Liver (tissue), 9 donors: ENCODE results near the gene MIOX. TPM values are rescaled to one million over a fixed set of nuclear protein-coding genes. Genes with fewer than 3 reads are reported as not detected.

Experiments used
- DNase-seq: peaks from one replicate; pipeline ENCODE4 v3.0.0-alpha.2; 2017; ENCODE audit warnings: low spot score
- H3K27ac ChIP-seq, 2 donors: one replicate each; pipeline ENCODE4 v1.7.0; 2013; ENCODE audit warnings: inconsistent platforms in 2 of 2, low read length in 2 of 2, control low read depth in 1 of 2, low read depth in 1 of 2, mild to moderate bottlenecking in 1 of 2
- H3K27me3 ChIP-seq, 4 donors: one replicate each; pipeline versions ENCODE4 v1.6.1 to v1.7.0; 2013; ENCODE audit warnings: low read length in 3 of 4, inconsistent platforms in 1 of 4, mild to moderate bottlenecking in 1 of 4, moderate library complexity in 1 of 4; ENCODE audit not compliant: control insufficient read depth in 4 of 4, insufficient read depth in 4 of 4
- H3K36me3 ChIP-seq, 4 donors: one replicate each; pipeline versions ENCODE4 v1.6.1 to v1.7.0; 2013; ENCODE audit warnings: low read length in 3 of 4, mild to moderate bottlenecking in 3 of 4, low read depth in 1 of 4, moderate library complexity in 1 of 4; ENCODE audit not compliant: control insufficient read depth in 4 of 4, insufficient read depth in 3 of 4
- H3K4me1 ChIP-seq, 4 donors: one replicate each; pipeline versions ENCODE4 v1.6.1 to v1.7.0; 2013; ENCODE audit warnings: low read length in 3 of 4, mild to moderate bottlenecking in 3 of 4, moderate library complexity in 1 of 4; ENCODE audit not compliant: control insufficient read depth in 4 of 4, insufficient read depth in 4 of 4
- H3K4me3 ChIP-seq, 3 donors: one replicate each; pipeline versions ENCODE4 v1.6.1 to v1.7.0; 2013; ENCODE audit warnings: low read length in 3 of 3, control low read depth in 1 of 3, low read depth in 1 of 3, mild to moderate bottlenecking in 1 of 3
- H3K9ac ChIP-seq, 2 donors: one replicate each; pipeline ENCODE4 v1.7.0; 2013; ENCODE audit warnings: low read length in 2 of 2, mild to moderate bottlenecking in 2 of 2, moderate library complexity in 2 of 2, control low read depth in 1 of 2, low read depth in 1 of 2
- H3K9me3 ChIP-seq, 4 donors: one replicate each; pipeline versions ENCODE4 v1.6.1 to v1.7.0; 2013; ENCODE audit warnings: low read length in 3 of 4; ENCODE audit not compliant: control insufficient read depth in 4 of 4
- ATF3 ChIP-seq: IDR thresholded peaks from 2 replicates; pipeline ENCODE4 v1.6.1; 2016; ENCODE audit warnings: antibody characterized with exemption
- CTCF ChIP-seq: fragments of 150-350 bp; IDR thresholded peaks from 2 replicates; pipeline ENCODE4 v1.5.1; 2017; ENCODE audit warnings: improper control_type of control experiment, low read depth, low read length; ENCODE audit not compliant: missing input control
- EGR1 ChIP-seq, 2 donors: IDR thresholded peaks; 2 replicates each; pipeline ENCODE4 v1.6.1; 2016 to 2018; ENCODE audit warnings: antibody characterized with exemption in 2 of 2, low read depth in 2 of 2
- FOXA1 ChIP-seq: IDR thresholded peaks from 2 replicates; pipeline ENCODE4 v1.6.1; 2016; ENCODE audit warnings: antibody characterized with exemption
- FOXA2 ChIP-seq: IDR thresholded peaks from 2 replicates; pipeline ENCODE4 v1.6.1; 2016; ENCODE audit warnings: antibody characterized with exemption
- GABPA ChIP-seq, 2 donors: IDR thresholded peaks in 1 of 2; conservative IDR thresholded peaks in 1 of 2; 2 replicates each; pipeline ENCODE4 v1.6.1; 2016; ENCODE audit warnings: antibody characterized with exemption in 2 of 2, mild to moderate bottlenecking in 1 of 2, moderate library complexity in 1 of 2
- HNF4A ChIP-seq, 2 donors: conservative IDR thresholded peaks; 2 replicates each; pipeline ENCODE4 v1.6.1; 2016; ENCODE audit warnings: antibody characterized with exemption in 2 of 2, mild to moderate bottlenecking in 2 of 2
- HNF4G ChIP-seq: IDR thresholded peaks from 2 replicates; pipeline ENCODE4 v1.6.1; 2016; ENCODE audit warnings: antibody characterized with exemption
- JUND ChIP-seq, 2 donors: IDR thresholded peaks; 2 replicates each; pipeline ENCODE4 v1.6.1; 2016; ENCODE audit warnings: antibody characterized with exemption in 2 of 2
- MAX ChIP-seq: IDR thresholded peaks from 2 replicates; pipeline ENCODE4 v1.6.1; 2016; ENCODE audit warnings: antibody characterized with exemption
- RAD21 ChIP-seq, 2 donors: IDR thresholded peaks; 2 replicates each; pipeline ENCODE4 v1.6.1; 2016; ENCODE audit warnings: antibody characterized with exemption in 2 of 2, mild to moderate bottlenecking in 2 of 2
- RXRA ChIP-seq, 2 donors: IDR thresholded peaks; 2 replicates each; pipeline ENCODE4 v1.6.1; 2017 to 2018; ENCODE audit warnings: antibody characterized with exemption in 2 of 2, mild to moderate bottlenecking in 1 of 2
- TAF1 ChIP-seq: conservative IDR thresholded peaks from 2 replicates; pipeline ENCODE4 v1.6.1; 2016; ENCODE audit warnings: antibody characterized with exemption, mild to moderate bottlenecking
- YY1 ChIP-seq: IDR thresholded peaks from 2 replicates; pipeline ENCODE4 v1.6.1; 2016; ENCODE audit warnings: antibody characterized with exemption, mild to moderate bottlenecking
- ZBTB33 ChIP-seq: IDR thresholded peaks from 2 replicates; pipeline ENCODE4 v1.6.1; 2016; ENCODE audit warnings: antibody characterized with exemption
- WGBS: extraction: QIAGEN DNeasy Blood & Tissue Kit; methylation state at CpG from one replicate; pipeline ENCODE4 v1.1.7; 2013; 5-methylcytosine and 5-hydroxymethylcytosine counted together
- polyA plus RNA-seq, 2 donors: library from polyadenylated mRNA; stranded (reverse) in 1 of 2; unstranded in 1 of 2; fragments of 200-250 nt in 1 of 2; fragments of >200 nt in 1 of 2; fragmentation: Nextera tagmentation in 1 of 2; extraction: Ambion mirVana in 1 of 2; gene quantifications; one replicate each; pipeline versions ENCODE4 v1.2.1 to v1.2.3, GENCODE V29; 2013 to 2015
- total RNA-seq, 2 donors: library from RNA; depleted of rRNA; stranded (reverse); fragments of >200 nt; gene quantifications; one replicate each; pipeline ENCODE4 v1.2.3, GENCODE V29; 2014
- donor health status: healthy.
- donor health status: healthy.
- donor health status: healthy.
- donor health status: healthy.
- donor health status: healthy.

MIOX gene
- total and polyA plus RNA-seq, 4 donors = not detected

- no peak for DNase-seq
- Histone ChIP-seq H3K4me1 (peaks cover 0 to 13% (median 3%) of the 10 kb centered on the region in 4 donors), H3K36me3 (peaks cover 19 to 50% (median 22%) of the 10 kb centered on the region in 4 donors), H3K27ac (no peak overlapping the region), H3K4me3 (no peak overlapping the region), H3K9ac (no peak overlapping the region), H3K27me3 (no peaks in the 10 kb centered on the region), H3K9me3 (no peaks in the 10 kb centered on the region)
- TF ChIP-seq CTCF (no peak), EGR1 (IDR thresholded peaks at IDR 0.05; ENCODE audit: low read depth in 2 of 2) (no peak), MAX (no peak), FOXA2 (no peak), JUND (IDR thresholded peaks at IDR 0.05) (no peak), ATF3 (no peak), ZBTB33 (no peak), FOXA1 (no peak), RXRA (IDR thresholded peaks at IDR 0.05) (no peak), RAD21 (IDR thresholded peaks at IDR 0.05) (no peak), TAF1 (no peak), HNF4A (conservative IDR thresholded peaks at IDR 0.05) (no peak), GABPA (IDR thresholded peaks at IDR 0.05 in 1 of 2, conservative IDR thresholded peaks at IDR 0.05 in 1 of 2) (no peak), HNF4G (no peak)
- 96% methylated on average over 24 of the region's 24 CpGs for WGBS
Observed at GRCh38 chr22:50467341-50467740, 19.3 kb upstream of the MIOX start.

GRCh38 chr22:50467773-50468440 lies 18.8 kb upstream of the MIOX start:
- Histone ChIP-seq H3K27me3 (no peaks in the 10 kb centered on the region), H3K4me3 (no peak overlapping the region), H3K27ac (no peak overlapping the region), H3K36me3 (peaks cover 19 to 45% (median 22%) of the 10 kb centered on the region in 4 donors), H3K9ac (no peak overlapping the region), H3K4me1 (peaks cover 0 to 19% (median 7%) of the 10 kb centered on the region in 4 donors), H3K9me3 (no peaks in the 10 kb centered on the region)
- no peak for TF ChIP-seq GABPA (IDR thresholded peaks at IDR 0.05 in 1 of 2, conservative IDR thresholded peaks at IDR 0.05 in 1 of 2)
- no peak for DNase-seq
- WGBS = 90% methylated on average over 22 of the region's 22 CpGs

GRCh38 chr22:50468626-50469025 lies 18.0 kb upstream of the MIOX start:
- H3K4me1 ChIP-seq = peaks cover 2 to 26% (median 13%) of the 10 kb centered on the region in 4 donors
- no peak overlapping the region for H3K9ac ChIP-seq

More at GRCh38 chr22:50468626-50469025, 18.0 kb upstream of the MIOX start:
- no peaks in the 10 kb centered on the region for H3K27me3 ChIP-seq
- no peak for TF ChIP-seq MAX
- TF ChIP-seq HNF4G = no peak
- no peak for TF ChIP-seq ZBTB33
- TF ChIP-seq FOXA1 = no peak
- no peak for TF ChIP-seq ATF3
- TF ChIP-seq YY1 = no peak
- no peak for TF ChIP-seq FOXA2
- no peak for TF ChIP-seq GABPA (IDR thresholded peaks at IDR 0.05 in 1 of 2, conservative IDR thresholded peaks at IDR 0.05 in 1 of 2)
- peaks cover 14 to 37% (median 21%) of the 10 kb centered on the region in 4 donors for H3K36me3 ChIP-seq
- H3K4me3 ChIP-seq = no peak overlapping the region
- no peaks in the 10 kb centered on the region for H3K9me3 ChIP-seq
- no peak overlapping the region for H3K27ac ChIP-seq
- 91% methylated on average over 8 of the region's 8 CpGs for WGBS
- DNase-seq = no peak
